Activated naive CD8-positive, alpha-beta T cell treated with anti-CD3 and anti-CD28 coated beads, Interleukin-2, amount 10 ng/mL, durations not matched to agents 7 days and 5 days (primary cell): ENCODE data around the gene CDC34. TPM values are rescaled to one million over a fixed set of nuclear protein-coding genes. Genes with fewer than 3 reads are reported as not detected.

ENCODE experiments used
- ATAC-seq: fragments of 150-1000 bp; cut with Tn5 transposase; one replicate; pipeline ENCODE4 v1.10.0; 2021; ENCODE audit warnings: low read depth, moderate library complexity
- POLR2A ChIA-PET: fragments of 350-600 bp; sonication (Branson Sonifier 250); formaldehyde crosslinking; loops from one replicate; lab custom pipeline; 2021; ENCODE audit warnings: antibody characterized with exemption; lab: Charles Lee
- DNase-seq: peaks from one replicate; pipeline ENCODE4 v3.0.0; 2021
- H3K27ac Mint-ChIP-seq: one replicate; pipeline ENCODE4 v1.8.0; 2022; ENCODE audit warnings: mild to moderate bottlenecking, mixed read lengths
- H3K27me3 Mint-ChIP-seq: one replicate; pipeline ENCODE4 v1.8.0; 2022; ENCODE audit warnings: mild to moderate bottlenecking, moderate library complexity, mixed read lengths
- H3K36me3 Mint-ChIP-seq: one replicate; pipeline ENCODE4 v1.8.0; 2021; ENCODE audit warnings: mild to moderate bottlenecking, mixed read lengths
- H3K4me1 Mint-ChIP-seq: one replicate; pipeline ENCODE4 v1.8.0; 2021; ENCODE audit warnings: mixed read lengths
- H3K4me3 Mint-ChIP-seq: one replicate; pipeline ENCODE4 v1.8.0; 2022; ENCODE audit warnings: mild to moderate bottlenecking, moderate library complexity, mixed read lengths
- H3K9me3 Mint-ChIP-seq: one replicate; pipeline ENCODE4 v1.8.0; 2021; ENCODE audit warnings: mixed read lengths
- total RNA-seq, 2 experiments: library from RNA; stranded (reverse); gene quantifications; one replicate each; pipeline ENCODE4 v1.2.3, GENCODE V29; 2021

Gene CDC34
- total RNA-seq, 2 experiments from 2014 or later = 49.2 to 51.5 TPM

DNA sequence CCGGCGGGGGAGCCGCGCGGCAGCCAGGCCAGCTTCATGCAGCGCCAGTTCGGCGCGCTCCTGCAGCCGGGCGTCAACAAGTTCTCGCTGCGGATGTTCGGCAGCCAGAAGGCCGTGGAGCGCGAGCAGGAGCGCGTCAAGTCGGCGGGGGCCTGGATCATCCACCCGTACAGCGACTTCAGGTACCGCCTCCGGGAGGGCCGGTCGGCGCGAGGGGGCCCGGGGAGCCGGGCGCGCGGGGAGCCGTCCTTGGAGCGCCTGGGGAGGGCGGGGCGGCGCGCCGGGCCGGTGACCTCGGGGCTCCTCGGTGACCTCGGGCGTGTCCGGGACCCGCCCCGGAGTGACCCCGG, 58.8 kb downstream of the CDC34 start:
- no peak overlapping the region for H3K4me3 Mint-ChIP-seq
- no peak overlapping the region for H3K27ac Mint-ChIP-seq
- H3K9me3 Mint-ChIP-seq = no peaks in the 10 kb centered on the region
- ATAC-seq = peak; percentile 25
- DNase-seq = peak; percentile 53
- no peaks in the 10 kb centered on the region for H3K4me1 Mint-ChIP-seq
- peaks cover 27% of the 10 kb centered on the region for H3K27me3 Mint-ChIP-seq
- H3K36me3 Mint-ChIP-seq = no peaks in the 10 kb centered on the region
- POLR2A ChIA-PET = no interaction called here

DNA sequence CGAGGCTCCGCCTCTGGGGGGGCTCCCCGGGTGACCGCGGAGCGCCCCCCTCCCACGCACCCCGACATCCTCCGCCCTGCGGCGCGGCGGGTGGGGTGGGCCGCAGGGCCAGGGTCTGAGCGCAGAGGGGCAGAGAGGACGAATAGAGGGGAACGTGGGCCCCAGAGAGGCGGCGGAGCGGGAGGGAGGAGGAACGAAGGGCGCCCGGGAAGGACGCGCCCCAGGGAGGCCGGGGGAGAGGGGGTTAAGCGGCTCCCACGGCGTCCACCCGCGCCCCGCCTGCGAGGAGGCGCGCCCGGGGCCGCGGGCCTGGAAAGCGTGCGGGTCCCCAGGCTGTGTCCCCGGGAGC, 59.2 kb downstream of the CDC34 start:
- Mint-ChIP-seq H3K36me3 (no peaks in the 10 kb centered on the region), H3K4me3 (no peak overlapping the region)
- POLR2A ChIA-PET = no interaction called here

DNA sequence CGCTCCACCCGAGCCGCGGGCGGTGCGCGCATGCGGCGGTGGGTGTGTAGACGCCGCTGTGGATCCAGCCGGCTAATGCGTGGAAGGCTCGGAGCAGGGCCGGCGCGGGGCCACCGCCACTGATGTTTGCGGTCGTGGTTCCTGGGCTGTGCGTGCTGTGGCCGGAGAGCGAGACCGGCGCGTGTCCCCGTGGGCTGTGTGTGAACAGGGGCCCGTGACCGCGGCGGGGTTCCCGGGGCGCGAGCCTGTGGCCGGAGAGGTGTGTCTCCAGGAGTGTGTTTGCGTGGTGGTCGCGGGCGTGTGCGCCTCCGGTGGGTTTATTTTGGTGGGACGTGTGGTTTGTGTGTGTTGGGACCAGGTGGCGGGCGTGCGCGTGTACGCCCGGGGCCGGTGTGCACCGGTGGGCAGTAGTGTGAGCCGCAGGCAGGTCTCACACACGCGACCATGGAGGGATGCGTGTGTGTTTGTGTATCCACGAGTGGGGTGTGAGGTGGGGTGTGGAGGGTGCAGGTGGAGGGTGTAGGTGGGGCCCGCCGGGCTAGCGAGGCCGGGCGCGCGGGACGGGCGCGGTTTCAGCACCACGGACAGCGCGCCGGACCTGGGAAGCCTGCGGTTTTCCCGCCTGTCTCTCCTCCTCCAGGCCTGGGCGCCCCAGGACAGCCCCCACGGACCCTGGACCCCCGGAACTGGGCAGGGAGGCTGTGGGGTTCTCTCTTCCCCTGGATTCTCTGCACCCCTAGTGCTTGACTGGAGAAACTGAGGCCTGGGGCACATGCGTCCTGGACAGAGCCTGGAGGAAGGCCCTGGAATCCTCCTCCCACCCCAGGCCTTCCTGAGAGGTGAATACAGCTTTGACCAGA, 59.8 kb downstream of the CDC34 start:
- Mint-ChIP-seq H3K27ac (no peak overlapping the region), H3K4me3 (no peak overlapping the region), H3K36me3 (no peaks in the 10 kb centered on the region), H3K9me3 (no peaks in the 10 kb centered on the region), H3K27me3 (peaks cover 27% of the 10 kb centered on the region), H3K4me1 (no peaks in the 10 kb centered on the region)
- DNase-seq = peak; percentile 56
- POLR2A ChIA-PET = no interaction called here
- no peak for ATAC-seq

More for the DNA sequence above, 59.2 kb downstream of the CDC34 start:
- DNase-seq (no peak), ATAC-seq (no peak)
- Mint-ChIP-seq H3K27ac (no peak overlapping the region), H3K4me1 (no peaks in the 10 kb centered on the region), H3K27me3 (peaks cover 27% of the 10 kb centered on the region), H3K9me3 (no peaks in the 10 kb centered on the region)

Other genes with a start within 250 kb of the CDC34 start
- not detected for gene PLPP2, start 240.4 kb upstream of the CDC34 start, total RNA-seq
- 10 to 100 TPM; 23.4 to 24.9 TPM for gene MIER2, start 187.0 kb upstream of the CDC34 start, total RNA-seq
- gene C2CD4C, start 122.6 kb upstream of the CDC34 start, total RNA-seq = not detected
- gene SHC2, start 70.7 kb upstream of the CDC34 start, total RNA-seq = under 1 TPM; 0.40 to 0.53 TPM
- 1 to 10 TPM in 1 of 2 experiments, under 1 TPM in 1; 0.44 to 1.0 TPM for gene MADCAM1, start 35.3 kb upstream of the CDC34 start, total RNA-seq
- 10 to 100 TPM; 27.0 to 27.2 TPM for gene TPGS1, start 24.3 kb upstream of the CDC34 start, total RNA-seq
- 10 to 100 TPM; 81.5 to 84.5 TPM for gene GZMM, start 12.3 kb downstream of the CDC34 start, total RNA-seq
- 100 to 1,000 TPM; 183 to 196 TPM for gene BSG, start 40.8 kb downstream of the CDC34 start, total RNA-seq
- gene HCN2, start 58.1 kb downstream of the CDC34 start, total RNA-seq = 1 to 10 TPM; 1.0 to 1.2 TPM
- 10 to 100 TPM; 63.2 to 65.1 TPM for gene POLRMT, start 101.8 kb downstream of the CDC34 start, total RNA-seq
- gene FGF22, start 108.1 kb downstream of the CDC34 start, total RNA-seq = 1 to 10 TPM in 1 of 2 experiments, under 1 TPM in 1; 0.72 to 1.1 TPM
- gene RNF126, start 131.5 kb downstream of the CDC34 start, total RNA-seq = 10 to 100 TPM; 79.0 to 84.8 TPM
- 1 to 10 TPM; 2.6 to 2.9 TPM for gene FSTL3, start 144.6 kb downstream of the CDC34 start, total RNA-seq
- not detected for gene PRSS57, start 163.7 kb downstream of the CDC34 start, total RNA-seq
- gene PALM, start 177.2 kb downstream of the CDC34 start, total RNA-seq = not detected
- not detected for gene MISP, start 219.4 kb downstream of the CDC34 start, total RNA-seq